T47D (cell line): ENCODE data around the gene POU3F1.
A peak's percentile ranks its signal among the peaks of the same experiment; 100 is the strongest.

Experiments
- DNase-seq, 2 experiments: peaks; one replicate each; pipeline versions ENCODE4 v3.0.0 to v3.0.0-alpha.2; 2011 to 2012; ENCODE audit warnings: low read depth in 1 of 2, low spot score in 1 of 2
- JUND ChIP-seq: IDR thresholded peaks from 2 replicates; pipeline ENCODE4 v1.6.1; 2012; ENCODE audit warnings: low read depth
- in situ Hi-C: cut with HindIII; loops from 2 replicates; pipeline ENCODE4 v1.10.0; 2016; ENCODE audit warnings: low sequenced_read_pairs, low pct_unique_long_range_greater_than_20kb

Gene POU3F1

GRCh38 chr1:38046333-38046883 is at the start of gene POU3F1:
Gene POU3F1 (minus strand): TSS chr1:38046793. CDS start chr1:38046743, 50 bp downstream.
- DNase-seq, result peak in 1 of 2 experiments; percentile 11
- TF ChIP-seq JUND, result no peak
- in situ Hi-C loops, result no loop called here

- TF ChIP-seq JUND, result no peak
- DNase-seq, result no peak
- in situ Hi-C loops, result no loop called here
Observed at GRCh38 chr1:38095454-38095931, 48.9 kb upstream of the POU3F1 start.

GRCh38 chr1:38094711-38095290 is 48.2 kb upstream of the POU3F1 start:
- no peak for TF ChIP-seq JUND
- in situ Hi-C loops, result no loop called here
- DNase-seq, result no peak

GRCh38 chr1:38093569-38094520 is 47.3 kb upstream of the POU3F1 start:
- no peak for DNase-seq
- TF ChIP-seq JUND, result no peak
- in situ Hi-C loops, result no loop called here

- no peak for TF ChIP-seq JUND
- in situ Hi-C loops, result no loop called here
Observed at GRCh38 chr1:38092256-38092655, 45.7 kb upstream of the POU3F1 start.

GRCh38 chr1:38090796-38091195 is 44.2 kb upstream of the POU3F1 start:
- in situ Hi-C loops, result no loop called here
- DNase-seq, result no peak
- TF ChIP-seq JUND, result no peak

More at GRCh38 chr1:38092256-38092655, 45.7 kb upstream of the POU3F1 start:
- DNase-seq, result no peak

- in situ Hi-C loops, result no loop called here
- DNase-seq, result no peak
- TF ChIP-seq JUND, result no peak
Observed at GRCh38 chr1:38089712-38090360, 43.2 kb upstream of the POU3F1 start.

GRCh38 chr1:38088791-38089190 is 42.2 kb upstream of the POU3F1 start:
- TF ChIP-seq JUND, result no peak
- in situ Hi-C loops, result no loop called here
- DNase-seq, result no peak

- no peak for DNase-seq
Observed at GRCh38 chr1:38088366-38088765, 41.8 kb upstream of the POU3F1 start.

GRCh38 chr1:38087676-38088075 is 41.1 kb upstream of the POU3F1 start:
- TF ChIP-seq JUND, result no peak
- no peak for DNase-seq
- in situ Hi-C loops, result no loop called here

More at GRCh38 chr1:38088366-38088765, 41.8 kb upstream of the POU3F1 start:
- TF ChIP-seq JUND, result no peak
- in situ Hi-C loops, result no loop called here

GRCh38 chr1:38085666-38086330 is 39.2 kb upstream of the POU3F1 start:
- DNase-seq, result no peak
- no peak for TF ChIP-seq JUND
- in situ Hi-C loops, result no loop called here

- no peak for DNase-seq
- no peak for TF ChIP-seq JUND
- in situ Hi-C loops, result no loop called here
Observed at GRCh38 chr1:38084700-38085099, 38.1 kb upstream of the POU3F1 start.
